Activated T-helper 1 cell treated with Interleukin-2 at 50 U/mL for 16 hours (primary cell): ENCODE data around the gene PSTK.

Source experiments
- DNase-seq: peaks from one replicate; pipeline ENCODE4 v3.0.0-alpha.2; 2020; ENCODE audit warnings: low read depth

Gene PSTK

DNA sequence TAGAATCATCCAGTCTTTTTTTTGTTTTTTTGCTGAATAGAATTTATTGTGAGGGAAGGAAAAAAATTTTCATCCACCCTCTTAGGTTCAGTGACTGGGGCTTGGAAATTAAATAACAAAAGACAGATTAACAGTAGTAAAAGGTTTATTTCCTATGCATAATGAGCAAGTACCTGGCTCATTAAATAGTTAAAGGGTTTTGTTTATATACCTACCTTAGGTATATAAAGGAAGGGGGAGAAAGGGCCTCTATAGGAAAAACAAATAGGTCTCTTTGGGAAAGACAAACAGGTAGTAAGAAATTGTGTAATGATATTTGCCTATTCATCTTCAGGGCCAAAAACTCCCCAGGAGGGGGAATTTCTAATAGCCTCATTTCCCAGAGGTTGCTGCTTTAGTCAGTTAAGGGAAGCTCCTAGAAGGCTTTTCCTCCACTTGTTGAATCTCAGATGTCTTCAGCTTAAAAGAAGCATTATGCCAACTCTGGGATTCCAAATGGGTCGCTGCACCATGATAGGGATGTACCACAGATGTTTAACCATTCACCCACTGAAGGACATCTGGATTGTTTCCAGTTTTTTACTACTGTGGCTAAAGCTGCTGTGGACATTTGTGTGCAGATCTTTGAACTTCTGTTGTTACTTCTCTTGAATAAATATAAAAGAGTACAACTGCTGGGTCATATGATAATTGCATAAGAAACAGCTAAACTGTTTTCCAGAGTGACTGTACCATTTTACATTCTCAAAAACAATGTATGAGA is 39.9 kb downstream of the PSTK start:
- DNase-seq: no peak

- DNase-seq: no peak
Observed at GRCh38 chr10:123021517-123021916, 41.3 kb downstream of the PSTK start.

- DNase-seq: no peak
Observed at GRCh38 chr10:123024540-123024939, 44.3 kb downstream of the PSTK start.

GRCh38 chr10:123026302-123026701 is 46.1 kb downstream of the PSTK start:
- DNase-seq: no peak

GRCh38 chr10:123027861-123028260 is 47.7 kb downstream of the PSTK start:
- DNase-seq: no peak

DNA sequence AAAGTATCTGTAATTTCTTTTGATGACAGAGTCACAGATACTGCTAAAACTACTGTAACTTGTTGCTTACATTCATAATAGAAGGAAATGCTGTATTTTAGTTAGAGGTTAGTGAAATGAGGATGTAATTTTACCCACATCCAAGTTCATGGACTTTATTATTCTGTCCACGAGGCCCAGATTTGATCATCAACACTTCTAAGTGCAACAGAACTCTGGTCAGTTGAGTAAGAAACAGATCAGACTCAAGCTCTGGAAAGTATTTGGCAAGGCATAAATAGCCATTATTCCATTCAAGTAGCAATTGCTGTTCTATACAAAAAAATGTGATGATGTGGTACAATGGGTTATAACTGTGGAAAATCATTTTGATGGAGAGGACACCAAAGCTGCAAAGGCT is 50.9 kb downstream of the PSTK start:
- no peak for DNase-seq

DNA sequence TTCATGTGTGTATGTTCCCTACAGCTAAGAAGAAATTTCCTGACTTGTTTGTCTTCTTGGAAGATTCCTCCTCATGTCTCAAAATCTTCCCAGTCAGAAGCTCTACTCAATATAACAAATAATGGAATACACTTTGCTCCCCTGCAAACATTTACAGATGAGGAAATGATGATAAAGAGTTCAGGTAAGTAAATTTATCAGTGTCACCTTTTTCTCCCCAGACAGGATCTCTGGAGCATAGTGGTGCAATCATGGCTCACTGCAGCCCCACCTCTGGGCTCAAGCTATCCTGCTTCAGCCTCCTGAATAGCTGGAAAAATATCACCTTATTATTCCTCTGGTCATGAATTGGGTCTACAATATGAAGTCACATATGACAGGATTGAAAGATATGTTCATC is 54.1 kb downstream of the PSTK start:
- no peak for DNase-seq

DNA sequence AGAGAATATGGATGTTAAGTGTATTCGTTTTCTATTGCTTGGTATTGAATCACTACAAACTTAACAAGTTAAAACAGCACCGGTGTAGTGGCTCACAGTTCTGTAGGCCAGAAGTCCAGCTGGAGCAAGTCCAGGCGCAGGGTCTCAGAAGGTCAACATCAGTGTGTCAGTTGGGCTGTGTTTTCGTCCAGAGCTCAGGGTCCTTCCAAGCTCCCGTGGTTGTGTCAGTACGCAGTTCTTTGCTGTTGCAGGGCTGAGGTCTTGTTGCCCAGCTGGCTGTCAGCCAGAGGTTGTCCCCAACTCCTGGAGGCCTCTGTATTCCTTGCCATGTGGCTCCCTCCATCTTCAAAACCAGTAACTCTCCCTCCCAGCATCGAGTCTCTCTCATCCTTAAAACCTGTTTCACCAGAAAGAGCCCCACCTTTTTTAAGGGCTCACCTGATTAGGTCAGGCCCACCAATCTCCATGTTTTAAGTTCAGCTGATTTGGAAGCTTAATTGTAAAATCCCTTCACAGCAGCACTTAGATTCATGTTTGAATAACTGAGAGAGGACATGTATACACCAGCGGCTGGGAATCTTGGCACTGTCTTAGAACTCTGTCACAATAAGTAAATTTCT is 55.4 kb downstream of the PSTK start:
- DNase-seq: no peak

DNA sequence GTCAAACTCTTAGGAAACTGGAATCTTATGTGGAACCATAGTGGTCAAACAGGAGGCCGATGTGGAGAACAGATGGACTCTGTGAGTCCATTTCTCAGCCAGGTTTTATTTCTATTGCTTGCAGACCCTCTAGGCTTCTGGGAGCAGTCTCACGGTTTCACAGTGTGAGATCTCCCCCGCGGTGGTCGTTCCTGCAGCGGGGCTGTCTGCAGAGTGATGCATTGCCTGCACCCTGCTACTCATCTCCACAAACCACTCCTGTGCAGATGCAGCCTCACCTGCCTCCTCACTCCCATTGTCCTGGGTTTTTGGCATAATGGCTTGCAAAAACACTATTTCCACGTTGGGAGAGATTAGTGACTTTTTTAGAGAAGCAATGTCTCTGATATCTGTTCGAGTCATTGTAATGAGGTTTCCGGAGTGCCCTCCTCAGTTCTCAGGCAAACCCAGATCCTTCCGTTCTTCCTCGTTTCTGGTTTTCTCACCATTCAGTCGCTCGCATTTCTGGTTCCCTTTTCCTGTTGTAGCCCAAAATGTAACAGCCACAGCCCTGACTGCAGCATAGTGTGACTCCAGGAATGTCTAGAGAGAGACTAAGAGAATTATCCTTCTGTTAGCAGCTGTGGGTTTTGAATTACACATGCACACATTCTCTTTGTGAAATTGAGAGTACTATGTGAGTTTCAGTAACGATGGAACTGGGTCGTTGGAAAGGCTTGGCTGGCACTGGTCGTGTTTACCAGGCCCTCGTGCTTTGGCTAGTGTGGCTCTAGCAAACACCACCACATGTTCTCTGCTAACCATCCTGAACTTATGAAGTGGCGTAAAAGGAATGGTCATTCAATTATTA is 58.8 kb downstream of the PSTK start:
- DNase-seq: no peak

DNA sequence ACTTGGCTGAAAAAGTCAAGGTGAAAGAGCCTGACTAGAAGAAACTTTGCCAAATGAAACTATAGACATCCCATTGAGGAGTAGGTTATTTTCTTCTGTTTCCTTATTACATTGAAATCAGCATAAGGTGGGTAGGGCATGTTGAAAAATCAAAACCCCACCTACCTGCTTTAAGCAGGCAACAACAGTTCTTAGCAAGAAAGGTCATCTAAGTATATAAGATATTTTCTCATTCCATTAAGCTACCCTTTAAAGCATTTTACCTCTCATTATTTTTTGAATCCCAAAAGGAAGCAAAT is 59.4 kb downstream of the PSTK start:
- no peak for DNase-seq
